Smooth muscle cell of the brain vasculature (primary cell): Measurements from ENCODE around the gene OR10H4.
"Not testable (repeated sequence)": the region's sequence is repeated elsewhere in the genome, so short reads cannot be mapped to it uniquely, and the experiment has no call there.

Source experiments
- DNase-seq: peaks from one replicate; pipeline ENCODE4 v3.0.0-alpha.2; 2012; ENCODE audit warnings: low read depth, low spot score

OR10H4 gene, protein sequence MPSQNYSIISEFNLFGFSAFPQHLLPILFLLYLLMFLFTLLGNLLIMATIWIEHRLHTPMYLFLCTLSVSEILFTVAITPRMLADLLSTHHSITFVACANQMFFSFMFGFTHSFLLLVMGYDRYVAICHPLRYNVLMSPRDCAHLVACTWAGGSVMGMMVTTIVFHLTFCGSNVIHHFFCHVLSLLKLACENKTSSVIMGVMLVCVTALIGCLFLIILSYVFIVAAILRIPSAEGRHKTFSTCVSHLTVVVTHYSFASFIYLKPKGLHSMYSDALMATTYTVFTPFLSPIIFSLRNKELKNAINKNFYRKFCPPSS

DNA sequence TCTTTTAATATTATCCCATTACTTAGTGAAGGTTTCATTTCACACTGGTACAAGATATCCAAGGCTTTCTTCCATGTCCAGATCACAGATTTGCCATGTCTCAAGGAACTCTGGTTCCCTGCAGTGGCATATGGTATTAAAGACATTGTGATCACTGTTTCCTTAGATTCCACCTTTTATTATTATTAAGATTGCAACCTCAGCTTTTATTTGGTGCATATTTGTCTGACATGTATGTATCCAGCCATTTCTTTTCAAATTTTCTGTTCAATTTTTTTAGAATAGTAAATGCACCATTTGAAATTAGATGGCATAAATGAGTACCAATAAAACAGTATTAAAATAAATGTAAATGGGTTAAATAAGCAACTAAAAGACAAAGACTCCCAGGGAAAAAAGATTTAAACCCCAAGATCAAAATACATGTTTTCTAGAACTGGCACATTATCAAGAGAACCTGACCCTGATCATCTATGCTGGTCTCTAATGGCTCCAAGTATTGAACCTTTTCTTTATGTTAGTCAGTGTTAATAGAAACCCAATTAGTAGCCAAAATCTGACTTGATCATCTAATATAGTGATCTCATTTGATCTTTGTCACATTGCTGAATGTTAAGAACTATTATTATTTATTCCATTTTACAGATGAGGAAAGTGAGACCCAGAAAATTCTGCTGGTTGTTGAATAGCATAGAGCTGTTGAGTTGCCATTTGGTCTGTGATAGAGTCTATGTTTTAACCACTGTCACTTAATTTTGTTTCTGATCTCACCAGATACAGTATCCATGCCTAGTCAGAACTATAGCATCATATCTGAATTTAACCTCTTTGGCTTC lies at the start of gene OR10H4:
Gene OR10H4 (plus strand): TSS at position 786 of the 836 bp plus-strand sequence. CDS start 0 bp downstream, at position 786.
- DNase-seq: no peak

DNA sequence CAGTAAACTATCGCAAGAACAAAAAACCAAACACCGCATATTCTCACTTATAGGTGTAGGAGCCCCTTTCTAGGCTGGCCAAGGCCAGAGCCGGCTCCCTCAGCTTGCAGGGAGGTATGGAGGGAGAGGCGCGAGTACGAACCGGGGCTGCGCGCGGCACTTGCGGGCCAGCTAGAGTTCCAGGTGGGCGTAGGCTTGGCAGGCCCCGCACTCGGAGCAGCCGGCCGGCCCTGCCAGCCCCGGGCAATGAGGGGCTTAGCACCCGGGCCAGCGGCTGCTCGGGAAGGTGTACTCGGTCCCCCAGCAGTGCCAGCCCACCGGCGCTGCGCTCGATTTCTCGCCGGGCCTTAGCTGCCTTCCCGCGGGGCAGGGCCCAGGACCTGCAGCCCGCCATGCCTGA lies 49.2 kb upstream of the OR10H4 start:
- not testable (repeated sequence) for DNase-seq

DNA sequence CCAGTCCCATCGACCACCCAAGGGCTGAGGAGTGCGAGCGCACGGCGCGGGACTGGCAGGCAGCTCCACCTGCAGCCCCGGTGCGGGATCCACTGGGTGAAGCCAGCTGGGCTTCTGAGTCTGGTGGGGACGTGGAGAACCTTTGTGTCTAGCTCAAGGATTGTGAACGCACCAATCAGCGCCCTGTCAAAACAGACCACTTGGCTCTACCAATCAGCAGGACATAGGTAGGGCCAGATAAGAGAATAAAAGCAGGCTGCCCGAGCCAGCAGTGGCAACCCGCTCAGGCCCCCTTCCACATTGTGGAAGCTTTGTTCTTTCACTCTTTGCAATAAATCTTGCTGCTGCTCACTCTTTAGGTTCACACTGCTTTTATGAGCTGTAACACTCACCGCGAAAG lies 48.8 kb upstream of the OR10H4 start:
- not testable (repeated sequence) for DNase-seq

DNA sequence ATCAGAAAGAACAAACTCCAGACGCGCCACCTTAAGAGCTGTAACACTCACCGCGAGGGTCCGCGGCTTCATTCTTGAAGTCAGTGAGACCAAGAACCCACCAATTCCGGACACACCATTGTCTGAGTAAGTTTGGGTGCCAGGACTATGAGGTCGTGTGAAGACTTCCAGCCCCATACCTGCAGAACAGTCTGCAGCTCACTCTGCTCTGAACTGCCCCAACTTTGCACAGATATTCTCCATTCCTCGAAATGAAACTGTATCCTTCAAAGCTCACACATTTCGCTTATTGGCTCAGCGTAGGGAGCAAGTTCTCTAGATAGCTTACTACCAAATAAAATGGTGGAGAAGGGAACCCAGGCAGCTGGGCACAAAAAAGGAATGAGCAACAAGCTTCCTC lies 48.3 kb upstream of the OR10H4 start:
- DNase-seq: no peak

DNA sequence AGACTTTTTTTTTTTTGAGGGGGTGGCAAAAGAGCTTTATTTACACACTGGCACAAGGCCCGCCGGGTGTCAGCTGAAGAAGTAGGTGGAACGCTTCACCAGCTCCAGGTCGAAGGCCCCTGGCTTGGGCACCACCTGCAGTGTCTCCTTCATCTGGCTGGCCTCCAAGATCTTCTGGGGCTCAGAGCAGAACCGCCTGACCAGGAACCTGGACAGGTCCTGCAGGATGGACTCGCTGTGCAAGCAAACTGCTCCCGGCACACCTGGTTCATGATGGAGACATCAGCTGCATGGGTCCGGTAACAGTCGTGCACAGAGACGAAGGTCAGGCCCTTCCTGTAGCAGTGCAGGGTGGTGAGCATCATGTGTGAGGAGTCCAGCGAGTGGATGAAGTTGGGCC lies 46.6 kb upstream of the OR10H4 start:
- DNase-seq: no peak

DNA sequence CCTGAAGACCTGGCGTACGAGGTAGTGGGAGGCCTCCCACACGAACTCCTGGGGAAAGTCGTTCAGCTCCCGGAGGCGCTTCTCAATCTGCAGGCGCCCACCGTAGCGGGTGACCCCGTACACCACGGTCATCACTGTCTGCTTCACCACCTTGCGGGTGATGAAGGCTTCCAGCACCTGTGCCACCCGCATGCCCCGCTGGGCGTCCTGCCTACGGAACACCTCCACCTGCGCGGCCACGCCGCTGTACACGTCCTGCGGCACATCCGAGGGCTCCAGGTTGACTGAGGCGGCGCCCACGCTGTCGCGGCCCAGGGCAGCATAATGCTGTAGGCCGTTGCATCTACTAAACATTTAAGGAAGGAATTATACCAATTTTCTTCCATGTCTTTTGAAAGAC lies 45.9 kb upstream of the OR10H4 start:
- DNase-seq: not testable (repeated sequence)

DNA sequence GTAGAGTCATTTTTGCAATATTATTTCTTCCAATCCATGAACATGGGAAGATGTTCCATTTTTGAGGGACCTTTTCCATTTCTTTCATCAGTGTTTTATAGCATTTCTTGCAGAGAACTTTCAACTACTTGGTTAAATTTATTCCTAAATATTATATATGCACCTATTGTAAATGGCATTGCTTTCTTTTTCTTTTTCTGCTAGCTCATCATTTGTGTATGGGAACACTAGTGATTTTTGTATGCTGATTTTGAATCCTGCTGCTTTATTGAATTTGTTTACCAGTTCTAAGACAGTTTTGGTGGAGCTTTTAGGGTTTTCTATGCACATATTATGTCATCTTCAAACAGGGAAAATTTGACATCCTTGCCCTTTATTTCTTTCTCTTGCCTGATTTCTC lies 43.8 kb upstream of the OR10H4 start:
- no peak for DNase-seq

DNA sequence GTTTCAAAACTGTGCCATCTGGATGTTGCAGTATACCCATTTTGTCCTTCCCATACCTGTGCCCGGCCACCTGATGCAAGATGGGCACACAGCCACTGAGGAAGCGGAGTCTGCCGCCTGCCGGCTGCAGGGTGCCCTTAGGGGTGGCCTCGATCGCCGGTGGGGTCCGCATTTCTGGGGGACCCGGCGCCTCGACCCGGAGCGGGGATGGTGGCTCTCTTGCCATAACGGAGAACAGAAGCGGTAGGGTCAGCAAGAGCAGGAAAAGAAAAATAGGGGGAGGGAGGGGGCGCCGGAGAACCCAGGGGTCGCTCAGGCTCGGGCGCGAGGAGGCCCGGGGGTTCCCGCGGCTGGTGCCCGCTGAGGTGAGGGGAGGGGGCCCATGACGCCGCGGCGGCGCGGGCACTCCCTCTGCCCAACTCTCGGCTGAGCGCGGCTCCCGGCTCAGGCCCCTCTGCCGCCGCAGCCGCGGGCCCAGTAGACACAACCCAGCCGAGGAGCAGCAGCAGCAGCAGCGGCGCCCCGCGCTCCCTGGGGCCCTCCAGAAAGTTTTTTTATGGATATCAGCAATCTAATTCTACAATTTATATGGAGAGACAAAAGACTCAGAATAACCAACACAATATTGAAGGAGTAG lies 37.1 kb upstream of the OR10H4 start:
- DNase-seq: no peak

DNA sequence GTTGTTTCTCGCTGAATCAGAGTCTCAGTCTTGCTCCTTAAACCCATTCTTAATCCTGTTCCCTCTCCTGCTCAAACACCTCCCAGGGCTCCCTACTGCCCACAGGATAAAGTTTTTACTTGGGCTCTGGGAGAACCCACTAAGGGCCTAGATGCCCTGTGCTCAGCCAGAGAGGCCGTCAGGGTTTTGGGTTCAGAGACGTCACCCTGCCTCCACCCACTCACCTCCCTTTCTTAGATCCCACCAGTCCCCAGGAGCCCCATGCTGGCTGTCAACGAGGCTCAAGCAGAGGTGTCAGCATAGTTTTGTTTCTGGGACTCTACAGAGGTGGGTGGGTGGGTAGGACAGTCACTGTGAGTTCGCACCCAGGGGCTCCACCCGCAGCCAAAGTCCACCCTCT lies 35.4 kb upstream of the OR10H4 start:
- no peak for DNase-seq

DNA sequence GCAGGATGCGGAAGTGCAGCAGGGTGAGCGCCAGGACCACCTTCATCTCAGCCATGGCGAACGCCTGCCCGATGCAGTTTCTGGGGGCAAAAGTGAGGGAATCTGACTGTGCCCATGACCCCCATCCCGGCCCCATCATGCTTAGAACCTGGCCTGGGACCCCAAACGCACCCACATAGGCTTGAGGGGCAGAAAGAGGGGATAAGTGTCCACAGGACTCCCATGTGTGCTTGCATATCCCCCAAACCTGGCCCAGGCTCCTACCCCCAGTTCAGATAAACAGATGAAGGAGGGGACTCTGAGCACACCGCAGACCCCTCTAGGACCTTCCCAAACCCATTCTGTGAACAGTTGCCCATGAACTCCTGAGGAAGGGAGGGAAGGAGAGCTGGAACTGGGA lies 35.0 kb upstream of the OR10H4 start:
- no peak for DNase-seq

DNA sequence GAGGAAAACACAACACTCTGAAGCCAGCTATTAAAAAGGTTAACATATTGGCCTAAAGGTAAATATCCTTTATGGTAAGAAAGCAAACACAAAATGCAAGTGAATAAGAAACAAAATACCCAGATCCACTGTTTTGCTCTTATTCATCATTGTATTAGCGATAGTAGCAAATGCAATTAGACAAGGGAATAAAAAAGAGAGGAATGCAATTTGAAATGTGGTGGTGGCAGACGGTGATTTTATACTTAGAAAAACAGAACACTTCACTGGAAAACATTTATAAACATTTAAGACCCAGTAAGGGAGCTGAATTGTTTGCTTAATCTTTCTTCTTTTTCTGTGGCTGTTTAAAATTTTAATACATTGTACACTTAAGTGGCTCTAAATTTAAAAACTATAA lies 33.7 kb upstream of the OR10H4 start:
- no peak for DNase-seq

DNA sequence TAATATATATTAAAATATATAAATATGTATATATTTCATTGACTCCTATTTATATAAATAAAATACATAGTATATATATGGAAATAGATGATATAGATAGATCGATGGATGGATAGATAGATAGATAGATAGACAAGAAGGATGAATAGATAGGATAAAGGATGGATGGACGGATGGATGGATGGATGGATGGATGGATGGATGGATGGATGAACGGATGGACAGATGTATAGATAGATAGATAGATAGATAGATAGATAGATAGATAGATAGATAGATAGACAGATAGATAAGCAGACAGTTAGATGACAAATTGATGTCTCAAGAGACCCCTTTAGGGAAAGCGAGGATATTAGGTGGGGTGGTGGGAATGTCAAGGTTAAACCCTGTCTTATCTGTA lies 29.6 kb upstream of the OR10H4 start:
- DNase-seq: no peak

DNA sequence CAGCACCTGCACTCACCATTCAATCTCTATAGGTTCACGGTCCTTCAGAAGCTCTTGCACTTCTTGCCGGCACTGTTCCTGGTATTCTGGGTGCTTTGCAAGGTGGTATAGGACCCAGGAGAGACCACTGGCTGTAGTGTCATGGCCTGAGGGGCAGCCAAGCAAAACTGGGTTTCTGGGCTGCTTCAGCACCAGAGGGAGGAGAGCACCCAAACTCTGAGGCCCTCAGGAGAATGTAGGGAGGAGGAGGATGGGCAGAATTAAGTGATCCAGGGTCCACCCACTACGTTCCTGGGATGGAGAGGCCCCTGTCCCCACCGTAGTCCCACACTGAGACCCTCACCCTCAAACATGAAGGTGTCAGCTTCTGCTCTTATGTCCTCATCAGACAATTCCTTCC lies 26.8 kb upstream of the OR10H4 start:
- DNase-seq: no peak

DNA sequence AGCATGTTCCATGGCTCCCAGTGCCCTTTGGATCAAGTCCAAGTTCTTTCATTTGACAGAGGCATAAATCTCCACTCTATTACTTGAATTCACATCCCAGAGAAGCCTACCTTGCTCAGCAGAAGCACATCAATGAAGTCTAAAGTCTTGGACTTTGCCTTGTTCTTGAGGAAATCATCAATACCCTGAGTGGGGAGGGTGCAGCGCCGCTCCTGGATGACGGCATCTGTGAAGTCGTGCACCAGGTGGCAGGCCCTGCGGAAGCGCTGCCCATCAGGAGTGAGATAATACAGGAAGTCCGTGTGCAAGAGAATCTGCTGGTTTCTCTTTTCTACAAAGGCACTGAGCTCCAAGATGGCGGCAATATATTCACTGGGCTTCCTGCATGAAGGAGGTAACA lies 25.1 kb upstream of the OR10H4 start:
- DNase-seq: no peak

DNA sequence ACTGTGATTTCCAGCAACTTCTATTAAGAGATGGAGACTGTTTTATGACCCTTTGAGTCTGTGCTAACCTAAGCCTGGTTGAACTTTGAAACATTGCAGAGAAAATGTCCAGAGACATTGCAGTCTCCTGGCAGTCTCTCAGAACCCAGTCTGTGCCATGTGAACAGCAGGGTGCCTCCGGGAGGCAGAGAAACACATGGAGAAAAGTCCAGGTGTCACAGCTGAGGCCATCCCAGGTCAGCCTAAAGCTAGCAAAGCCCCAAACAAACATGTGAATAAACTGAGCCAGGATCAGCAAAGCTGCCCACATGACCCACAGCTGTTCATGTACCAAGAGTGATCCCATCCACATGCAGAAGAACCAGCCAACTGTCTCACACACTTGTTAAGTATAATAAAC lies 22.3 kb upstream of the OR10H4 start:
- no peak for DNase-seq

DNA sequence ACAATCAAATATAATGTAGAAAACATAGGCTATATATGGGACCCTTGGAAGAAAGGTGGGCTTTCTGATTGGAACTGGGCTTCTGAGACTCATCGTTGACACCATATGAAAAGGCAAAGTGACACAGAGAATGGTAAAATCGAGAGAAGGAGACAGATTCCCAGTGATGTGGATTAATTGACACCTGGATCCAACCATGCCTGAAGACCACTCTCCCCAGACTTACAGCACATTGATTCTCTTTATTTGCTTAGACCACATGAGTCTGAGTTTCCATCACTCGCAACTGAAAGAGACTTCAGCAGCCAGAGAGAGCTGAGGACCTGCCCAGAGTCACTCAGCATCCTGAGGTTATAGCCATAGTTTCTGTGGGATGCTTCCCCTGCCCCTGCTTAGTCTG lies 20.5 kb upstream of the OR10H4 start:
- DNase-seq: no peak

DNA sequence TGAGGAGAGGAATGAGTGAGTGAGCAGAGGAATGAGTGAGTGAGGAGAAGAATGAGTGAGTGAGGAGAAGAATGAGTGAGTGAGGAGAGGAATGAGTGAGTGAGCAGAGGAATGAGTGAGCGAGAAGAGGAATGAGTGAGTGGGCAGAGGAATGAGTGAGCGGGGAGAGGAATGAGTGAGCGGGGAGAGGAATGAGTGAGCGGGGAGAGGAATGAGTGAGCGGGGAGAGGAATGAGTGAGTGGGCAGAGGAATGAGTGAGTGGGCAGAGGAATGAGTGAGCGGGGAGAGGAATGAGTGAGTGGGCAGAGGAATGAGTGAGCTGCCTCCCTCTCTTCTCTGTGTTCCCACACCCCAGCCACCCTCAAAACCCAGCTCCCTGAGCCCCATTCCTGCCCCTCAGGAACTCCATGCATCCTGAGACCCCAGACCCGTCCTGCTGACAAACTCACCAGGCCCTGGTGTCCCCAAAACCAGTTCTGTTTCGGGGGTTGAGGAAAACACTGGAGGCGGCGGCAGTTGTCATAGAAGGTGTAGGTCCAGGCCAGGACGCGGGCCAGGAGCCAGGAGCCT lies 15.0 kb upstream of the OR10H4 start:
- not testable (repeated sequence) for DNase-seq

DNA sequence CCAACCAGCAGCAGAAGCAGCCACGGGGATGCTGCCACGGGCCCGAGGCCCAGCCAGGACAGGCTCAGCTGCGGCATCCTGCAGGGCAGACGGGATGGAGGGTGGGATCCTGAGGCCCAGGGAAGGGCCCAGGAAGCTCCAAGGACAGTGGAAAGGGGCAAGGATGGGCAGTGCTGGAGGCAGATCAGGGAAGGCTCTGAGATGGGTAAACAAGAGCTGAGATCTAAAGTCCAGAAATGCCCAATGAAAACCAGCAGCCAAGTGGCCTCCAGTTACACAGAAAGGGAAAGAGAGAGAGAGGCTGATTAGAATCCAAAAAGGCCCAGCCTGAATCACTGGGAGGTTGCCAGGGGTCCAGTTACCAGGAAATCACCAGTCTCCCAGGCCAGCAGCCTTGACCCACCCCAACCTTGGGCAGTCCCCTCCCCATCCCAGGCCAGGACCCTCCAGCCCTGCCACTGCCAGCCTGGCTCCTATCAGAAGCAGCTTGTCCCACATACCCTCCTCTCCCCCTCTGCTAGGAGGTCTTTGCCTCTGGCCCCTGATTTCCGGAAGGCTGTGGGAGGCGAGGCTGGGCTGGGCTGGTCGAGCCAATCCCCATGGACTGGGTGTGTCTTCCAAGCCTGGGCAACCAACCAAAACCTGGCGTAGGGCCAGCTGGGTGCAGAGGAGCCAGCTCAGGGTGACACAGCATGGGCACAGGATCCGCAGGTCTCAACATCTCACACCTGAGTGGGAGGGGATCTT lies 14.3 kb upstream of the OR10H4 start, which contains the start of gene CYP4F11:
Gene CYP4F11 (minus strand): TSS at position 198 of the 747 bp plus-strand sequence. CDS start 121 bp downstream, at position 77.
- DNase-seq: no peak

DNA sequence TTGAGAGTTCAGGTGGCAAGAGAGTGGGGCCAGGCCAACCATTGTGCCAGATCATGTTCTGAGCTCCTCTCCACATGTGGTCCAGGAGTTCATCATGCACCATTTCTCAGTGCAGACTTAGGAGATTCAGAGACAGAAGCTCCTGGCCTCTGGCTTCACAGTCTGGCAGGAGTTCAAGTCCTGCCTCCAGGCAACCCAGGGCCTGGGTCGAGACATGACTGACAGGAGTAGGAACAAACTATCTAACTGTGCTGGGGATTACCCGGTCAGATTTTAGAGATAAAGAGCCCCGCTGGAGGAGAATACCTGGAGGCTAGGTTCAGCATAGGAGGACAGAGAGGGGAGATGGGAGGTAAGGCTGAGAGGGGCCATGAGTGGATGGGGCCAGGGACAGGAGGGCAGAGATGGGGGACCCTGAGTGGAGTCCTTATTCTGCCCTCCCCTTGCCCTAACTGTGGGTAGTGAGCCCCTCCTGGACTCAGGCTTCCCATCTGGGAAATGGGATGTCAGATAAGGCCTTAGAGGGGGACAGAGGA lies 13.6 kb upstream of the OR10H4 start:
- DNase-seq: no peak

DNA sequence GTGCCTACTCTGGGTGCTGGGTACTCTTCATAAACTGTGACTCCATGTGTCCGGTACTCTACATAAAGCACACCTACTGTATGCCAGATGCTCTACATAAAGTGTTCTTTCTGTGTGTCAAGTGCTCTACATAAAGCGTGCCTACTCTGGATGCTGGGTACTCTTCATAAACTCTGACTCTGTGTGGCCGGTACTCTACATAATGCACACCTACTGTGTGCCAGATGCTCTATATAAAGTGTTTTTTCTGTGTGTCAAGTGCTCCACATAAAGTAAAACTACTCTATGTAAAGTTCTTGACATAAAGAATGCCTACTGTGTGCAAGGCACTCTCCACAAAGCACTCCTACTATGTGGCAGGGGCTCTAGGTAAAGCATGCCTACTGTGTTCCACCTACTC lies 12.6 kb upstream of the OR10H4 start:
- no peak for DNase-seq

DNA sequence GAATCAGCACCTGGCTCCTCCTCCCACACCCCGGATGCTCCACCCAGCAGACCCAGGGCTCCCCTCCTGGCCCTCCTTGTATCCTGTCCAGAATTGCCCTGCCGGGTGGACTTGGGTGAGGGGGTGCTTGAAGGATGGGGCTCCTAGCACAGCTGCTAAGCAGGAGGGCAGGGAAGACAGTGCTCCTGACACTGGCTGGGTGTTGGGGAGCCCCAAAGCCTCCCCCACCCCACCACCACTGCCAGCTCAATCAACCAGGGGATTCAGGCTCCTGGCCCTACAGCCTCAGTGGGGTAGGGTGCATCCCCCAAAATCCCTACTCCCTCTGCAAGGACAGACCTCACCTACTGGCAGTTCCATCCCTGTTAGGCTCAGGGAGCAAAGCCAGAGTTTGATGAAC lies 11.9 kb upstream of the OR10H4 start:
- no peak for DNase-seq
